Hypothalamus (tissue), 51 donors: ENCODE results near the gene GRAMD1A.
"Not testable (repeated sequence)": the region's sequence is repeated elsewhere in the genome, so short reads cannot be mapped to it uniquely, and the experiment has no call there.

ENCODE experiments used
- DNase-seq, 51 donors: peaks; one replicate each; lab custom pipeline; 2025; lab: John Stamatoyannopoulos, UW

Gene GRAMD1A

GRCh38 chr19:35015270-35015953 is 15.3 kb downstream of the GRAMD1A start:
- no peak for DNase-seq

GRCh38 chr19:35015954-35016351 is 15.8 kb downstream of the GRAMD1A start:
- DNase-seq, result no peak

GRCh38 chr19:35017507-35017906 is 17.4 kb downstream of the GRAMD1A start:
- peak in 10 of 51 donors; percentile 7 to 32 (median 12) for DNase-seq

GRCh38 chr19:35018379-35018778 is 18.3 kb downstream of the GRAMD1A start:
- DNase-seq, result no peak

GRCh38 chr19:35019144-35019543 is 19.0 kb downstream of the GRAMD1A start:
- DNase-seq, result no peak

- DNase-seq, result no peak
Observed at GRCh38 chr19:35021016-35021415, 20.9 kb downstream of the GRAMD1A start.

GRCh38 chr19:35021596-35021995 is 21.5 kb downstream of the GRAMD1A start:
- DNase-seq, result no peak

GRCh38 chr19:35022460-35022859 is 22.3 kb downstream of the GRAMD1A start:
- DNase-seq, result no peak

GRCh38 chr19:35023428-35023827 is 23.3 kb downstream of the GRAMD1A start:
- peak in 2 of 51 donors; percentile 5 to 11 for DNase-seq

GRCh38 chr19:35024095-35024494 is 24.0 kb downstream of the GRAMD1A start:
- DNase-seq, result no peak

- no peak for DNase-seq
Observed at GRCh38 chr19:35025969-35026368, 25.8 kb downstream of the GRAMD1A start.

- no peak for DNase-seq
Observed at GRCh38 chr19:35026418-35026817, 26.3 kb downstream of the GRAMD1A start.

- no peak for DNase-seq
Observed at GRCh38 chr19:35027009-35027408, 26.9 kb downstream of the GRAMD1A start.

- DNase-seq, result no peak
Observed at GRCh38 chr19:35027851-35028599, 27.9 kb downstream of the GRAMD1A start.

- not testable (repeated sequence) for DNase-seq
Observed at GRCh38 chr19:35028600-35028885, 28.4 kb downstream of the GRAMD1A start.

- DNase-seq, result not testable (repeated sequence)
Observed at GRCh38 chr19:35029275-35029736, 29.2 kb downstream of the GRAMD1A start.

GRCh38 chr19:35029737-35030256 is 29.7 kb downstream of the GRAMD1A start:
- DNase-seq, result peak in 2 of 51 donors; percentile 43 to 52

GRCh38 chr19:35030257-35031071 is 30.3 kb downstream of the GRAMD1A start, which contains the start of gene SCN1B:
SCN1B (plus strand) TSS chr19:35030470; CDS start chr19:35030821, 351 bp downstream.
- DNase-seq, result peak in 30 of 51 donors; percentile 11 to 69 (median 39)

- DNase-seq, result peak in 26 of 51 donors; percentile 16 to 69 (median 32)
Observed at GRCh38 chr19:35031072-35031881, 31.2 kb downstream of the GRAMD1A start.

- DNase-seq, result no peak
Observed at GRCh38 chr19:35032356-35032865, 32.3 kb downstream of the GRAMD1A start.
